ENCODE measurements around the gene FNDC11.
"Not testable (repeated sequence)": the region's sequence is repeated elsewhere in the genome, so short reads cannot be mapped to it uniquely, and the experiment has no call there.

FNDC11 gene

GRCh38 chr20:63567386-63568169 is 13.6 kb downstream of the FNDC11 start:
- DNase-seq, result no peak

- no peak for DNase-seq
These were observed 14.4 kb downstream of the FNDC11 start for GRCh38 chr20:63568170-63568981.

DNA sequence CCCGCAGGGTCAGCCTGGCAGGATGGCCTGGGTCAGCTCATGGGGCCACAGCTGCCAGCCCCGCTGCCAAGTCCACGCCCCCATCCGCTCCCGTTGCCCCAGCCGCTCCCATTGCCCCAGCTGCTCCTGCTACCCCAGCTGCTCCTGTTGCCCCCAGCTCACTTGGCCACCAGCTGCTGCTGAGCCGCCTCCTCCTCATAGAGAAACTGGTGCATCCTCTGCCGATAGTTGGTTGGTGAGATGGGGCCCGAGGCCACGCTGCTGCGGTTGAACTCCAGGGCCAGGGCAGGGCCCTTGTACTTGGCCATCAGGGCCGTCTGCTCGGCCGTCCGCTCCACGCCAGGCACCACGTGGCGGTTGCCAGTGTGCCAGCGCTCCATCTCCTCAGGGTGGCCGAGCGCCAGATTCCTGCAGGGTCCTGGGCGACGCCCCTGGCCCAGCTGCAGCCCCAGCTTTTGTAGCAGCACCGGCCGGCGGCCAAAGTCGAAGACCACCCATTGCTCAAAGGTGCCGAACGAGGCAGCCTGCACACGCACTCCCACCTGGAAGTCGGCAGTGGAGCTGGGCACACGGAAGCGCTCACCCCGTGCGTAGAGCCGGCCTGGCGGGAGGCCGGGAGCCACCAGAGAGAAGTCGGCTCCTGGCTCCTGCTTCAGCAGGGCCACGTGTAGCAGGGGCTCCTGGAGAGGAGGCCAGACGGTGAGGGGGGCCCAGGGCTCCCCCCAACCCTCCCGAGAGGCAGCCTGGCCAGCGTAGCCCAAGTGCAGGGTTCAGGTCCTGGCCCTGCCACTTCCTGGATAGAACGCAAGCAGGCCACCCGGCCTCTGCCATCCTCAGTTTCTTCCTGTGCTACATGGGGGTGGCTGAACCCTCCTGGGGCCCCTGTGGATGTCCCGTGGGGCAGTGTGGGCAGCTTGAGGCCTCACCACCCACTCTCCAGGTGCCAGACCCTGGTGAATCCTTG is 15.3 kb downstream of the FNDC11 start:
- DNase-seq, result no peak

- no peak for DNase-seq
These were observed 16.5 kb downstream of the FNDC11 start for GRCh38 chr20:63570281-63571086.

DNA sequence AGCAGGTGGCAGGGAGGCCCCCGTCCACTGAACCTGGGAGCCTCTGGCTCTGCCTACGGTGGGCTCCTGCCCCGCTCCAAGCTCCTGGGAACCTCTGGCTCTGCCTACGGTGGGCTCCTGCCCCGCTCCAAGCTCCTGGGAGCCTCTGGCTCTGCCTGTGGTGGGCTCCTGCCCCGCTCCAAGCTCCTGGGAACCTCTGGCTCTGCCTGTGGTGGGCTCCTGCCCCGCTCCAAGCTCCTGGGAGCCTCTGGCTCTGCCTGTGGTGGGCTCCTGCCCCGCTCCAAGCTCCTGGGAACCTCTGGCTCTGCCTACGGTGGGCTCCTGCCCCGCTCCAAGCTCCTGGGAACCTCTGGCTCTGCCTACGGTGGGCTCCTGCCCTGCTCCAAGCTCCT is 17.1 kb downstream of the FNDC11 start:
- not testable (repeated sequence) for DNase-seq

DNA sequence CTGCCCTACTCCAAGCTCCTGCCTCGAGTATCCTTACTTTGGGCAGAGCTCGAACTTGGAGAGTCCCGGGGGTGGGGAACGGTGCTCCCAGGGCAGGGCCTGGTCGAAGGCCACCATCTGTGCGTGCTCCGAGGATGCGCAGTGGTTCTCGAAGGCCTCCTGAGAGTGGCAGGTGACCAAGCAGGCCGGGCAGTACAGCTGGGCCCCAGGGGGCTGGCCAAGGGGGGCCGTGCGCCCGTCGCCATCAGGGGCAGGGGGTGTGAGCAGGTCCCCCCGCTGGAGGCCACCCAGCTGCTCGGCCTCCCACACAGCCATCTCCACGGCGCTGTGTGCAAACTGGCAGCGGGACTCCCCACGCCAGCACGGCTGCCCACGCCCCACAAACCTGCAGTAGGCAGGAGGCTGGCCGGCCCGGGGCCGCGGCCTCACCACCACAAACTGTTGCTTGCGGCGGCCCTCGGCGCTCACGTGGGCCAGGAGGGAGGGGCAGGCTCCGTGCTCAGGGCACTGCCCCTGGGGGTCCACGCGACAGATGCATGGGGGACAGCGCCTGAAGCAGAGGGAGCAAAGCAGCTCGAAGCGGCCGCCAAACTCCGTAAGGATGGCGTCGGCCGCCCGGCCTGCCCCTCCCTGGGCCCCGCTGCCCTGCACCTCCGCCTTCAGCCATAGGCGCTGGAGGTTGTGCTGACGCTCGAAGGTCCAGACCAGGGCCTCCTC is 18.3 kb downstream of the FNDC11 start:
- no peak for DNase-seq

DNA sequence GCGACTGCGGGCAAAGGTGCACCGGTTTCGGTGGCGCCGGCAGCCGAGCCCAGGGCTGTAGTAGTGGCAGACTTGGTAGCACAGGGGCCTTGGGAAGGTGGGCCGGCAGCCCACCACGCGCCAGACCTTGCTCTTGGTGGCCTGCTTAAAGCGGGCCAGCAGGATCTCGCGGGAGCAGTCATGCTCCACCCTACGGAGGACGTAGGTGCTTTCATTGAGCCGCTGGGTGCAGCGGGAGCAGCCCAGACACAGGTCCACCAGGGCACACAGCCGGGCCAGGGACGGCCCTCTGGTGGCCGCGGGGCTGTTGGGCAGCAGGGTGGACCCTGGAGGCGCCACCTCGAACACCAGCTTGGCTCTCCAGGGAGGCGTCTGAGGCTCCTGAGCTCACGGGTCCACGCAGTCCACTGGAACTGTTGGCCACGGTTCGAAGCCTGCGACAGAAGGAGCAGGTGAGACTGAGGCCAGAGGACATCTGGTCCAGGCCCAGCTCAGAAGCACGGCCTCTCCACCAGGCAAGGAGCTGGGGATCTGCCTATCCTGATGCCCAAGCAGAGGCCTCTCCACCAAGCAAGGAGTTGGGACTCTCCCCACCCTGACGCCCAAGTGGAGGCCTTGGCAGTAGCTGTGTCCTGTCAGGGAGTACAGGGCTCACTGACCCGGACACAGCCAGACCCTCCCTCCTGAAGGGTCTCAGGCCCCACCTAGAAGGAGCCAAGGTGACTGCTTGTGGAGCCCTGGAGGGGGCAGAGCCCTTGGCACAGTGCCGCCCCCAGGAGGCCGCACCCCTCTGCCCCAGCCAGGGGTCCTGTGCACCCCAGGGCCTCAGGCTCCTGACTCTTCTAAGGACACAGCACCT is 19.1 kb downstream of the FNDC11 start:
- no peak for DNase-seq

- no peak for DNase-seq
These were observed 19.7 kb downstream of the FNDC11 start for GRCh38 chr20:63573647-63574131.

DNA sequence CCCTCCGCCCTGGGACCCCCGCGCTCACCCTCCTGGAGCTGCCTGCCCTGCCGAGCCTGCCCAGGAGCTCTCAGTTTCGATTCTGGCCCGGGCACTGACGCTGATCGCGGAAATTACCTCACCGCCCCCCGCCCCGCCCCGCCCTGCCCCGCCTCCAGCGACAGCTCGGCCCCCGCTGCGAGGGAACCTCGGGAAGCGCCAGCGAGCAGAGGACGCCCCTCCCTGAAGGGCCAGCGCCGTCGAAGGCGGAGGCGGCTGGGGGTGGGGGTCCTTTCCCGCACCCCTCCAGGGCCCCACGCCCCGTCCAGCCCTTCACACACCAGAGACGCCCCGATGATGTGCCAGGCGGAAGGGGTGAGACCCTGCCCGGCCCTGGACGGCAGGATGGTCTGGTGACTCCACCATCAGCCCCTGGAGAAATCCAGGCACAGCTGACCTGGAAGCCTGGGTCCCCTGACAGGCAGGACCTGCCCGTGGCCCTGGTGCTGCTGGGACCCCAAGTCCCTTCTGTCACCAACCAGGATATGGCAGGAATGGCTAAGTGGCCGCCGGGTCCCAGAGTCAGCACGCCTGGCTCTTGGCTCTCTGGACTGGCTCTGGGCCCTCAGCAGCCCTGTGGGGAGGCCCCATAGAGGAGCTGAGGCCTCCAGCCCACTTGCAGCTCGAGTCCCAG is 20.3 kb downstream of the FNDC11 start, which contains the start of gene HELZ2:
HELZ2 (minus strand) TSS at position 84 of the 673 bp plus-strand sequence. CDS start 1,854 bp downstream, outside the sequence.
- peak; percentile 66 for DNase-seq

GRCh38 chr20:63574829-63575743 is 21.1 kb downstream of the FNDC11 start:
- no peak for DNase-seq

DNA sequence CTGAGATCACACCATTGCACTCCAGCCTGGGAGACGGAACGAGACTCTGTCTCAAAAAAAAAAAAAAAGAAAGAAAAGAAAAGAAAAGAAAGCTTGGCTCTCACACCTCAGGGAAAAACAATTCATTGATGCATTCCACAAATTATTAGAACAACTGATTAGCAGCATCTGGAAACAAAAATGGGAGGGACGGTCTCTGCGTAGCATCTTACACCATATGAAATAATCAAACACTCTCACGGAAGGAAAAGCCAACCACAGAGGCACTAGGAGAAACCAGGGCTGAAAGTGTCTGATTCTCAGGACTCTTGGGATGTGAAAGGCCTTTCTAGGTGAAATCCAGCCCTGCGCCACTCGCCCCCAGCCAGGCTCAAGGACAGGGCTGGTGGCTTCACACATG is 22.4 kb downstream of the FNDC11 start:
- DNase-seq, result peak; percentile 17

DNA sequence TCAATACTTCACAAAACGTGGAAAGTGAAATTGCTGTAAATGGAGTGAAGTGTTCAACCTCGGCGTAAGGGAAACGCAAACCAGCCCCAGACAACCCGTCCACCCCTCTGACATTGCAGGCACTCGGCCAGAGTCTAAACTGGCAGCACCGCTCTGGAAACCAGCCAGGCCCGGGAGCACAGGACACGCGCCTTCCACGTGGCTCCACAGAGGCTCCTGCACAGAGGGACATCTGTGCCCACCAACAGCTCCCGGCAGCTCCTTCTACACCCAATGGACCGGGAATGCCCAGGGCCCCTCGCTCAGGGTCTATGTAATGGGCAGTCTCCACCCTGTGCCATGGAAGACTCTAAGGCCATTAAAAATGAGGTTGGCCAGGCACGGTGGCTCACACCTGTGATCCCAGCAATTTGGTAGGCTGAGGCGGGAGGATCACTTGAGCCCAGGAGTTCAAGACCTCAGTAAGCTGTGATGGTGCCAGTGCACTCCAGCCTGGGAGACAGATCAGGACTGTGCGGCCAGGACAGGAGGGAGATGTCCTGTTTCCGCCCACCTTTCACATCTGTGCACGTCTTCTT is 23.4 kb downstream of the FNDC11 start:
- DNase-seq, result no peak

- DNase-seq, result no peak
These were observed 24.5 kb downstream of the FNDC11 start for GRCh38 chr20:63578224-63579016.

DNA sequence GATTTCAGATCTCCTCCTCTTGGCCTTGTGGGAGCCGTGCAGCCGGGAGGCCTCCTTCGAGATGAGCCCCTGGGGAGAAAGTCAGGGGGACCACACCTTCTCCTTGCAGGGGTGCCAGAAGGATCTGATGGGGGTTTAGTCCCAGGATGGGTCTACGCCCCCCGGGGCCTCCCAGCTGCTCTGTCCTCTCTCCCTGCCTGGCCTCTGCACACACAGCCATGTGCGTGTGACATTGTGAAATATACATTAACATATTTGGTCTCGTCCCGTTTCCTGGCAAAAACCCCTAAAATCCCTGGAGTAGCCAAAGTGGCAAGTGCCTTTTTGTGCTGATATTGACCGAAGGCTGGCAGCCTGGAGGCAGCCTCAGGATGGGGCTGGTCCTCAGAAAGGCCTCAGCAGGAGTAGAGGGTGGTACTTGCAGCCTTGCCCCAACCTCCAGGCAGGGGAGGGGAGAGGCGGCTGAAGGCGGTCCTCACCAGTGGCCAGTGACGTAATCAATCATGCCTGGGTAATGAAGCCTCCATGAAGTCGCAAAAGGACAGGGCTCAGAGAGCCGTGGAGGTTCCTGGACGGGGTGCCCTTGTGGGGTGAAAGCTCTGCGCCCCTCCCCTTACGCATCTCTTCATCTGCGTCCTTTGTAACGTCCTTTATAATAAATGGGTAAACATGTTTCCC is 25.2 kb downstream of the FNDC11 start:
- no peak for DNase-seq

DNA sequence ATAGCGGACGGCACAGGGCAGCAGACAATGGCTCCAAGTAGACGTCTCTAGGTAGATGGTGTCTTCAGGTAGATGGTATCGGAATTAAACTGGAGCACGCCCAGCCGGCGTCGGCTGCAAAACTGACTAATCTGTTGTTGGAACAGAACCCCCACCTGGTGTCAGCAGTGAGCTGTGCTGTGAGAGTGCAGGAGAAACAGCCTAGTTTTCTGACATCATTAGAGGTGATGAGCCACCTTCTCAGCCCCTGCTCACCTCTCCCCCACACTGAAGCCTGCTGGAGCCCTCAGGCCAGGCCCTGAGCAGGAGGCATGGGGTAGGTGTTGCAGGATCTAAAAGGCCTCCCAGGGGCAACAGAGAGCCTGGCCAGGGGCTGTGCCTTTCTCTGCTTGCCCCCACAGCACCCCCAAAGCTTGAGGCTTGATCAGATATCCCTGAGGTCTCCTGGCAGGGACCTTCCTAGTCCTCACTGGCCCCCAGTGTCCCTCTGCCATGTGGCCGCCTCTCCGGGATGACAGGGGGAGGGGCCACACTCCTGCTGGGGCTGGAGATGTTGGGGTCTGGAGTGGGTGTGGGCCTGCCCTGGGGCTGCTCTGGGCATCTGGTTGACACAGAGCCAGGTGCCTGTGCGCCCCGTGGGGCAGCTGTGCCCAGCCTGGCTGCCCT is 27.0 kb downstream of the FNDC11 start:
- DNase-seq, result peak; percentile 34

Data from fibroblast of skin of abdomen (primary cell).